ENCODE results near the gene PBX4.

Gene PBX4

DNA sequence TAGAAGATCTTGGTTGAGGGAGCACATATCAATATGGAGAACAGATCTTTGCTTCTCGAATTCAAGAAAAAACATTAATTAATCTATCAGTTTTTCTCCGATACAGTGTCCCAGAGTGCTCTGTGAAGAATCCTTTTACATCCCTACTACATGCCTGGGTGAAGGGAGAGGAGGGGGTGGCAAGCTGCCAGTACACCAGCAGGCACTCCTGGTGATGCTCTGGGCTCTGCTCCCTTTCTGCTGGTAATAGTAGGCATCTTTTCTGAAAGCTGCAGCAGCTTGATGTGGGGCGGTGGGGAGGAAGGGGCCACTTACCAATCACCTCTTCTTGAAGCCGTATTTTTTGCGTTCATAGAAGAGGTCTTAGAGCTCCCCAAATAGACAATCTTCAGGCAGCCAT lies 30.7 kb downstream of the PBX4 start:
- no peak for DNase-seq

- no peak for DNase-seq
Measured at GRCh38 chr19:19584356-19584755, 34.1 kb downstream of the PBX4 start.

GRCh38 chr19:19582471-19582870 lies 36.0 kb downstream of the PBX4 start:
- no peak for DNase-seq

- DNase-seq = no peak
Measured at GRCh38 chr19:19581391-19581790, 37.1 kb downstream of the PBX4 start.

GRCh38 chr19:19580418-19580817 lies 38.1 kb downstream of the PBX4 start:
- DNase-seq = no peak

- DNase-seq = no peak
Measured at GRCh38 chr19:19579533-19580361, 38.7 kb downstream of the PBX4 start.

DNA sequence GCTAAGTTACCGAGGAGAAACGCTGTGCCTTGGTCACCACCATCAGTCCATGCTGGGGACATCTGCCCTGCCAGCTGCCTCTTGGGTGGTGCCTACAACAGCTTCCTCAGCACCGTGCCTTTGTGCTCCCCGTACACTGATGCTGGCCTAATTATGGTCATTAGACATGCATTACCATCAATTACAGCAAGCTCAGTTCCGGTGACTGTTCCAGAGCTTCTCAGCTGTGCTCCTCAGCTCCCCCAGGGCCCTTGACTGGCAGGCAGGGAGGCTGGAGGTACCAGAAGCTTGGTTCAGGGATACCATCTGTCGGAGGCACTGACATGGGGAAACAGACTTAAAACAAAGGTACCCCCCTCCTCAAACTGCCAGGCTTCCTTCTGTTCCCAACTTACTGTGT lies 40.2 kb downstream of the PBX4 start:
- DNase-seq = no peak

DNA sequence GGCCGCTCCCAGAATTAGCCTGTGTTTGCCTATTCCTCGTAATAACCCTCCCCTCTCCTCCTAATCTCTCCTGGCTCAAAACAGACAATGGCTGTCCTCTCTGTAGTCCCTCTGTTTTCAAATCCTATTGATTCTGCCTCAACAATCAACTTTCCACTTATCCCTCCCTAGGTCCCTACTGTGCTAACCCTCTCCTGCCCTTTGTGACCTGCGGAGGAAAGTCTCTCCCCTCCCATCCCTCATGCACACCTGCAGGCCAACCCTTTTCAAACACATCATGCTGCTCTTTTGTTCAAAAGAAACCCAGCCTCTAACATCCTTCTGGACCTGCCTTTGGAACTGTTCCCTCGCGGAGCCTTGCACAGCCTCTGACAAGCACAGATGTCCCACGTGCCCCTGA lies 43.1 kb downstream of the PBX4 start:
- no peak for DNase-seq

DNA sequence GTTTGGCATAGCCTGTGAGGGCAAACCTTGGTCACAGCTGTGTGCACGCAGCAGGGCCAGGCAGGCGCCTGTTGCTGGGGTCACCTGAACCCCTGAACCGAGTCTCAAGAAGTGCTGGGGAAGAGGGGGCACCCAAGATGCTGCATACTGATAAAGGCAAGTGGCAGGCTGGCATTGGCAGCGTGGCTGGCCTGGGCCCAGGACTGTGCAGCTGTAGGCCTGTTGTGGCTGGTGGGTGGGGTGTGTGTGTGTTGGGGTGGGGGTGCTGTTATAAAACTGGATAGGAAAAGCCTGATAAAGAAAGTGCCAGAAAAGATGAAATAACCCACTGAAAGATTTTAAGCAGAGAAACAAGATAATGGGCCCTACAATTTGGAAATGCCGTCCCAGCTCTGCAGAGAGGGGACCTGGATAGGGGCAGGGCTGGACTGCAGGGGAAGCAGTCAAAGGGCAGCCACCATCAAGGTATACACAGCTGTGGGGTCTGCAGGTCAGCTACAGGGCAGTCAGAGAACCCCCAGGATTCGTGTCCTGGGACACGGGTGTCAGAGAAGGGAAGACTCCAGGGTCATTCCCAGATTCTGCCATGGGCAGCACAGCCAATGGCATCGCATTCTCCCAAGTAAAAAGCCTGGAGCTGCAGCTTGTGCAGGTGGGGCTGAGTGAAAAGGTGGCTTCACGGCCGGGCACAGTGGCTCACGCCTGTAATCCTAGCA lies 47.3 kb downstream of the PBX4 start:
- no peak for DNase-seq

DNA sequence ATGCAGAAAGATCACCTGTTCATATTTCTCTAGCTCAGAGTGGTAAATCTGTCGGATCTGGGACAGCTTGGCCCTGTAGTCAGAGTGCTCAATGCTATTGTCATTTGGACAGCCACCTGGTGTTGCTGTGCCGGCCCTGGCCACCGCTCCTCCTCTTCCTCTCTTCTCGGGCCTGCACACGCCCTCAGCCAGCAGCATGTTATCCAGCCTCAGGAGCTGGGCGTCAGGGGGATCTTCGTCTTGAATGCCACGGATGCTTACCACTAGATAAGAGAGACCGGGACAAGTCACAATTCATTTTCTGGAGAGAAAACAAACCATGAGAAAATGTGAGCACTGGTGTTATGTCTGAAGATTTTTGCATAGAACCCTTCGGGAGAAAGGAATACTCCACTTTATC lies 47.9 kb downstream of the PBX4 start:
- no peak for DNase-seq

DNA sequence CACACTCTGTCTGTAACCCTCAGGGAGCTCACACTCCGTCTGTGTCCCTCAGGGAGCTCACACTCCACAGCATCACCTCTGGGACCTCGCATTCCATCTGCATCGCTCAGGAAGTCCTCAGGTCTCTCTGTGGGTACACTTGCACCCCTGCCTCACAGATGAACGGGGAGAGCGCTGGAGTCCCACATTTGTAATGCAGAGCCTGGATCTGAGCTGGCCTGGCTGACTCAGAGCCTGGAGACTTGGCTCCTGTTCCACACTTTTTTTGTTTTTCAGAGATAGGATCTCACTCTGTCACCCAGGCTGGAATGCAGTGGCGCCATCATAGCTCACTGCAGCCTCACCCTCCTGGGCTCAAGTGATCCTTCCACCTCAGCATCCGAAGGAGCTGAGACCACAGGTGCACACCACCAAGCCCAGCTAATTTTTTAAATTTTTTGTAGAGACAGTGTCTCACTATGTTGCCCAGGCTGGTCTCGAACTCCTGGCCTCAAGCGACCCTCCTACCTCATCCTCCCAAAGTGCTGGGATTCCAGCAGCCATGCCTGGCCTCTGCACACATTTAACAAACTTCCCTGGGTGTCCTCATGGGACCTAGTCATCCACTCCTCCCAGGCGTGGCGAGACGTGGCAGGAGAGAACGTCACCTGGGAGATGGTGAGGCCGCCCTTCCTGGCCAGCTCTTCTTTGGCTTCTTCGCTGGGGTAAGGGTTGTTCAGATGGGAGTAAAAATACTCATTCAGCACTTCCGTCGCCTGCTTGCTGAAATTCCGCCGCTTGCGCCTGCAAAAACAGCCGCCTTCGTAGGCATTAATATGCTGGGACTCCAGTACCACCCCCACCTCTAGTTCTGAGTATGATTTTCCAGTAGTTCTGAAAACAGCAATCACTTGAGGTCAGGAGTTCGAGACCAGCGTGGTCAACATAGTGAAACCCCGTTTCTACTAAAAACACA lies 49.4 kb downstream of the PBX4 start:
- DNase-seq = no peak

DNA sequence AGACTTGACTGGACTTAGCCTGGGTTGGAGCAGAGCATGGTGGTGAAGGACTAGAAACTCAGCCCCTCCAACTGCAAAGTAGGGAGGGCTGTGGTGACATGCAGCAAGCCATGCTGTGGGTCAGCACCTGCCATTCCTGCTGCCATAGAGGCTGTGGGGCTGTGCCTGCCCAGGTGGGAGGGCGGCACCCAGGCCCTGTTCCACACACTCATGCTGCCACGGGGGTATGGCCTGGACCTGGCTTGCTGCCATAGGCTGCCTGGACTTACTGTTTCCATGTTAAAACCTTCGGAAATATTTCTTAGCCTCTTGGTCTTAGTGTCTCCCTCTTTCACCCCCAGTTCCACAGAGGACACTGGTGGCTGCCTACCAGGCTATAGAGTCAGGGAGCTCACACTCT lies 51.1 kb downstream of the PBX4 start:
- no peak for DNase-seq

- DNase-seq = no peak
Measured at GRCh38 chr19:19566306-19566705, 52.2 kb downstream of the PBX4 start.

DNA sequence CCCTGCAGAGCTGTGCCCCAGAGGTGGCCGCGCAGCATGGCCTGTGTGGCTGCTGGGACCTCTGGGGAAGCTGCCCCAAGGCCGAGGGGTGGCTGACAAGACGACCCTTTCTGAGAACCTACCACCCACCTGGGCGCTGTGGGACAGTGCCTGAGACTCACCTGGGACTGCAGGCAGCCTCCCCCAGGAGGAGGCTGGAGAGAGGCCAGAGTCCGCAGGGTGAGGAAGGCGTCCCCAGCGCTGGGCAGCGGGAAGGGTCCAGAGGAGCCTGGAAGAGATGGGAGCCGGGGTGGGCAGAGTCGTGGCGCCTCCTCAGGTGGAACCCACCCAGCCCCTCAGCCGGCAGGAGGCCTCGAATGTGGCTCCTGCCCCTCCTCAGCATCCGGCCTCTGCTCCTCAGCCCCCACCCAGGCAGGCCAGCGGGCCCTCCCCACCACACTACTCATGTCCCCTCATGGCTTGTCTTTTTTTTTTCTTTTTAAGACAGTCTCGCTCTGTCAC lies 55.1 kb downstream of the PBX4 start:
- no peak for DNase-seq

- DNase-seq = peak; percentile 66
Measured at GRCh38 chr19:19562665-19563347, 55.7 kb downstream of the PBX4 start.

- no peak for DNase-seq
Measured at GRCh38 chr19:19561946-19562664, 56.4 kb downstream of the PBX4 start.

- peak; percentile 36 for DNase-seq
Measured at GRCh38 chr19:19559931-19560330, 58.6 kb downstream of the PBX4 start.

DNA sequence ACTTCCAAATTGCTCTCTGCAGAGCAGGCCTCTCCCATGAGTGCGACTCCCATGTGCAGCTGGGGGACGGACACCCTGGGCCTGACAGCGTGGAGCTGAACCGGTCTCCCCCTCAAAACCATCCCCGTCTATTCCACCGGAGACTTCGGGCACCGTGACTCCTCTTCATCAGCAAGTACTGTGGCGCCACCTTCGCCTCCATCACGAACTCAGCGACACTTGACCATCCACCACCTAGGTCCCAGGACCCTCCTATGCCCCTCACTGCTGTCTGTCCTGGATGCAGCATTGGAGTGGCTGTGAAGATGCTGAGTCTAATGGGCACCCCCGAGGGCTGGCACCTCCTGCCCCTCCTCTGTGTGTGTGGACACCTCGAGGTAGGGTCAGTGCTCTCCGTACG lies 59.9 kb downstream of the PBX4 start:
- no peak for DNase-seq

- no peak for DNase-seq
Measured at GRCh38 chr19:19558055-19558454, 60.4 kb downstream of the PBX4 start.

GRCh38 chr19:19554074-19555023 lies 64.1 kb downstream of the PBX4 start:
- DNase-seq = peak; percentile 71

- no peak for DNase-seq
Measured at GRCh38 chr19:19553670-19554069, 64.8 kb downstream of the PBX4 start.

All from CD4-positive, alpha-beta T cell treated with Interleukin-6 for 4 hours (primary cell).